ENCODE measurements around the gene ASAP2.

- TF ChIP-seq CTCF (IDR thresholded peaks at IDR 0.05; ENCODE audit: low read length) (no peak), EZH2 (IDR thresholded peaks at IDR 0.05; ENCODE audit: borderline replicate concordance, low read length) (no peak)
These were observed 22.3 kb upstream of the ASAP2 start for GRCh38 chr2:9184361-9184760.
